Hematopoietic multipotent progenitor cell treated with erythropoietin and hydrocortisone succinate and interleukin-3 and kit ligand, for 4 days (in vitro differentiated cells): ENCODE measurements around the gene GBGT1.

Experiments used
- DNase-seq: peaks from one replicate; pipeline ENCODE4 v3.0.0-alpha.2; 2015

Gene GBGT1

DNA sequence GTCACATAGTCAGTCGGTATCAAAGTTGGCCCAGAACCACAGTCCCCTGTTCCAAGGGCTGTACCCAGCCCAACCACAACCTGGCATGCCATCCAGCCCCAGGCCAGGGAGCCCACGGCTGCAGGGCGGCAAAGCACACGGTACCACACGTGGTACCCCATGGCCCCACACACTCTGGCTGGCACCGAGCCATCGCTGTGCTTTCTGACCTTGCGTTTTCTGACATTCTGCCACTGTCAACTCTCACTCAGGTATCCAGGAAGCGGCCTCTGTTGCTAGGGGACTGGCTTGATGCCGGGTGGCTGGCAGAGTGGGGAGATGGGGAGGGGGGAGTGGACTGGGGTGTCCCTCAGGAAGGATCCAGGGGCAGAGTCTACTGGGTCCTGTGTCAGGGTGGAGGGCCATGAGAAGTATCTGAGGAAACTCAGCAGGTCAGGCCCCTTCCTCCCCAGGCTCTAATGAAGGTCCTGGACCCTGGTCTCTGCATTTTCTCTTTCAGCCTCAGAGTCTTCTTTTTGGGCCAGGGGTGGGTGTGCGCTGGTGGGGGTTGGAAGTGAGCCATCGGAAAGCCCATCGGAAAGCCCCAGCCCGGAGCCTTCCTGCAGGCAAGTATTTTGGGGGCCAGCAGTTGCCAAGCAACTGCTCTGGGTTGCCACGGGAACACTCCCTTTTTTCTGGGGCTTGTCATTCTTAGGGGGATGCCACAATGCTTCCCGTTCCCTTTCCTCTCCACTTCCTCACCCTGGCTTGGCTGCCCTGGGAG lies 21.7 kb downstream of the GBGT1 start:
- peak; percentile 69 for DNase-seq

- DNase-seq: no peak
Observed at GRCh38 chr9:133140606-133141005, 23.1 kb downstream of the GBGT1 start.

- DNase-seq: no peak
Observed at GRCh38 chr9:133140174-133140505, 23.6 kb downstream of the GBGT1 start.

DNA sequence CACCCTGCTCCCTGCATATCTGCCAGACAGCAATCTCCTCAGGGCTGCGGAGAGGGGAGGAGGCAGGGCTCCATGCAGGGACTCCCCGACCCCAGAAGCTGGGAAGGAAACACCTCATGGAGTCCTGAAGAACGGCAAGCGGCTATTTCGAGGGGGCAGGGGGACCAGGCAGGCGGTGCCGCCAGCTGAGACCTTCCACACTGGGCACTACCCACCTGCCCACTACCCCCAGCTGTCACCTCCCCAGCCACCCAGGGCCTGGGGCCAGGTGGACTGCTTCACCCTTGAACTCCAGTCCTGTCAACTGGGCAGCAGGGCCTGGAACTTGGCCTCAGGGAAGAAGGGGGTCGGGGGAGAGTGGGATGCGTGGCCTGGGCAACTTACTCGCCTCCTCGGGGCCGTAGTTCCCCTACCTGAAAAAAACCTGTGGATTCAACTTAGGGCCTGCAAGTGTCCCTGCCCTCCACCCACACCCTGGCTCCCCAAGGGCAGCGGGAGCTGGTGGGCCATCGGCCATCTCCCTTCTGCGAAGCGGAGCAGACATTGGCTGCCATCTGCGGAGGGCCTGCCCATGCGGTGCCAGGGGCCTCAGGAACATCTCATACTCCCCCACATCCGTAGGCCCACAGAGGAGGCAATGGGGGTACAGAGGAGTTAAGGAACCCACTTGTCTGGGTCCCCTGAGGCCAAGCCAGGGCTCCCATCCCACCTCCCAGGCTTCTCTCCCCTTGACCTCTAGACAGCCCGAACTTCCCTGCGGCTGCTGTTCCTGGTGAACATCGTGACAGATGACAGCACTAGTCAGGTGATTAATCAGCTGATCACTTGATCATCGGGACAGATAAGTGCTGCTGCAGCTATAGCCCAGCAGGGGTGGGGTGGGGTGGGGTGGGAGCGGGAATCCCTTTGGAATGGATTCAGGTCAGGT lies 24.2 kb downstream of the GBGT1 start:
- DNase-seq: no peak

DNA sequence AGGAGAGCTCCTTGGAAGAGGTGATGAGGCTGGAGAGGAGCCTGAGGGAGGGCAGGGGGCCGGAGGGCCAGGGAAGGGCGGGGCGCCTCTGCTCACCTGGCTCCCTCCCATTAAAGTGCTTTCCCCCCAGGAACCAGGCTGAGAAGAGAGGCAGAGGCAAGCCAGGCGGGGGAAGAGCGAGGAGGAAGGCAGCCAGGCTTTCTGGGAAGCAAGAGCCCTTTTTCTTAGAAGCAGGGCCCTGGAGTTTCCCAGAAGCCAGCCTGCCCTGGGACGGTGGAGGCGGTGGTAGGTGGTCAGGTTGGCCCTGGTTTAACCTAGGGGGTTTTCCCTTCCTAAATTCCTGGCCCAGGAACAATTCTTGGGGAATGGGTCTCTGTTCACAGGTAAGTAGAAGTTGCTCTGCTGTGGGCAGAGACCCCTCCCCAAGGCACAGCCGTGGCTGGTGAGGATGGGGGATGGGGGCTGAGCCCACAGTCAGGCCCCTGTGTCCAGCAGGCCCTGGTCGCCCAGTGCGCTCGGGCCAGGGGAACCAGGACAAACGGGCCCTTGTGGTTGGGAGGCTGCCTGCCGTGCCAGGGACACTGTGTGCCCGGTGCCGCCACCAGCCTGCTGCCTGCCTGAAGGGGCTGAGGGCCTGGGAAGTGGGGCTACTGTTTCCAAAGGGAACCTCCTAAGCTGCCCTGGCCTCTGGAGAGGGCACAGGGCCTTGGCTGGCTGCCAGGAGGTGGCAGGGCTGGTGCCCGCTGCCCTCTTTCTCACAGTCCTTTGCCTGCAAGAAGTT lies 26.1 kb downstream of the GBGT1 start:
- DNase-seq: peak; percentile 60

- DNase-seq: peak; percentile 70
Observed at GRCh38 chr9:133135146-133135745, 28.5 kb downstream of the GBGT1 start.

GRCh38 chr9:133134388-133135145 lies 29.1 kb downstream of the GBGT1 start:
- no peak for DNase-seq

GRCh38 chr9:133133681-133134387 lies 29.9 kb downstream of the GBGT1 start:
- DNase-seq: peak; percentile 91

- DNase-seq: no peak
Observed at GRCh38 chr9:133132174-133132573, 31.5 kb downstream of the GBGT1 start.

GRCh38 chr9:133131506-133131905 lies 32.2 kb downstream of the GBGT1 start:
- no peak for DNase-seq

- DNase-seq: no peak
Observed at GRCh38 chr9:133130685-133131244, 32.9 kb downstream of the GBGT1 start.

- no peak for DNase-seq
Observed at GRCh38 chr9:133129001-133129795, 34.5 kb downstream of the GBGT1 start.

DNA sequence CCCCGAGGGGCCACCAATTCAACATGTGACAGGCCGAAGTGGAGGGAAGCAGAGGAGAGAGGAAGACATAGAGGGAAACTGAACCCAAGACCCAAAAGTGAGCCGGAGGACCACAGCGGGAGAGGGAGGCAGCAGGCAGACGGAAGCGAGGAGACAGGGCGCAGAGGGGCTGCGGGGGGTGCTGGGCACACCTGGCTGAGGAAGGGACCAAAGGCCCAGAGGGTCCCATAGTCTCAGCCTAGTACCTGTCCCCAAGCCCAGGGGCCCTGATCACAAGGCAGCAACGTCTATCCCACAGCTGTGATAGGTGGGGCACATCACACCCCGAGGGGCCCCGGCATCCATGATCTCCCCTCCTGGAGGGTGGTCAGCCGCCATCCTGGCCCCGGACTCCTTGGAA lies 35.6 kb downstream of the GBGT1 start:
- no peak for DNase-seq

GRCh38 chr9:133127340-133127981 lies 36.3 kb downstream of the GBGT1 start:
- no peak for DNase-seq

- no peak for DNase-seq
Observed at GRCh38 chr9:133126697-133127339, 36.9 kb downstream of the GBGT1 start.

DNA sequence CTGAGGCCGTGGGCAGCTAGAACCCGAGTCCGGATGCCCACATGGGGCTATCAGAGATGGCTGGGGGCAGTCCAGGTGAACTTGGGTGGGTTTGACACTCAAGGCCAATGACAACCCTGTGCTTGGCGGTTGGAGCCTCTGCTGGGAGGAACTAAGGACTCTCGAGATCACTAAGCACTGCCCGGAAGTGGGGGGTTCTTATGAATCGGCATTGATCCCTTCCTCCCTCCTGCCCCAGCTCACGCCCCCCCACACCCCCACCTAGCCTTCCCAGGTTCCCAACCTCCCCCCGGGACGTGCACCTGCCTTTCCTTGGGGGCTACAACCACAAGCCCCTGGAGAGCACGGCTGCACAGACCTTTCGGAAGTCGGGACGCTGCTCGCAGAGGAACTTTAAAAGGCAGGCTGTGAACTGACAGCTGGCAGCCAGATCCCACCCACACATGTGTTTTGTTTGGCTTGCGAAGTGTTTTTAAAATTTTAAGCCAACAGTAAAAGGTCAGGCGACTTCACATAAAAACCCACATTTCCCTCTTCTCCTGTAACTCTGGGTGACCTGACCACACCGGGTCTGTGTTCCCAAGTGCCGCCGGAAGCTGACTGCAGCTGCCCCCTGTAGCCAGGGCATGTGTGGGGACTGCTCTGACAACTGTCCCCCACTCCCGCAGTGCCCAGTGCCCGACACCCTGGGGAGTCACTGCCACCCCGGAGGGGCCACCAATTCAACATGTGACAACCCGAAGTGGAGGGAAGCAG lies 37.6 kb downstream of the GBGT1 start:
- peak; percentile 69 for DNase-seq

DNA sequence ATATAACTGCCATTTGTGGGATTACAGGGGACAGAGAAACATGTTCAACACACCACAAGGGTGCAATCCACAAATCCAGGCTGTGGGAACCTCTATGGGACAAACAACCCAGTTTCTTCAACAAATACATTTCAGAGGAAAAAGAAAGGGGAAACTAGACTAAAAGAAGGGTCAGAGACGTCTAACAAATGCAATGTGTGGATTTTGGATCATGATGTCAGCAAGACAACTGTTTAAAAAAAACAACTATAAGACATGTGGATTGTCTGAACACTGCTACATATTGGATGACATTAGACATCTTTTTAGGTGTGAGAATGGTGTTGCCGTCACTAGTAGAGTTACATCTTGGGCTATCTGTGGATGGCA lies 38.8 kb downstream of the GBGT1 start:
- no peak for DNase-seq

DNA sequence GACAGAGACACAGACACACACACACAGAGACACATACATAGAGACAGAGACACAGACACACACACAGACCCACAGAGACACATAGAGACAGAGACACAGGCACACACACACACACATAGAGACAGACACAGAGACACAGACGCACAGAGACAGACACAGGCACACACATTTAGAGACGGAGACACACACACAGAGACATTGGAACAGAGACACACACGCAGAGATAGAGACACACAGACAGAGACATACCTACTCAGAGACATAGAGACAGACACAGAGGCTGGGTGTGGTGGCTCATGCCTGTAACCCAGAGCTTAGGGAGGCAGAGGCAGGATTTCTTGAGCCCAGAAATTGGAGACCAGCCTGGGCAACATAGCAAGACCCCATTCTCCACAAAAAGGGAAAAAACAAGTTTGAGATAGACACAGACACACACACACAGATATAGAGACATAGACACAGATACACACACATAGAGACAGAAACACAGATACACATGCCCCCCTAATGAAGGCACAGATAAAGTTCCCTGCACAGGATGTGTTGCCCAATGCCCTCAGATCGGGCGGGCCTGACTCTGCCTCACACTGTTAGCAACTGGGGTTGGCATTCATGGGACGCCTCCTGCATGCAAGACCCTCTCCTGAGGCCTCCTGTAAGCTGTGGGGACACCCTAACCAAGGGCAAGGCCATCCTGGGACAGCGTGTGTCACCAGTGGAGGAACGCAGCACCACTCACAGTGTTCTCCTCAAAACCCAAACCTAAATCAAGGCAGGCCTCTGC lies 39.4 kb downstream of the GBGT1 start:
- peak; percentile 71 for DNase-seq
